NCI-H82 (cell line): ENCODE measurements around the gene RRN3.
A peak's percentile ranks its signal among the peaks of the same experiment; 100 is the strongest.
"Not testable (repeated sequence)": the region's sequence is repeated elsewhere in the genome, so short reads cannot be mapped to it uniquely, and the experiment has no call there.

ENCODE experiments used
- DNase-seq: peaks from one replicate; lab custom pipeline; 2025; lab: John Stamatoyannopoulos, UW

The RRN3 gene

DNA sequence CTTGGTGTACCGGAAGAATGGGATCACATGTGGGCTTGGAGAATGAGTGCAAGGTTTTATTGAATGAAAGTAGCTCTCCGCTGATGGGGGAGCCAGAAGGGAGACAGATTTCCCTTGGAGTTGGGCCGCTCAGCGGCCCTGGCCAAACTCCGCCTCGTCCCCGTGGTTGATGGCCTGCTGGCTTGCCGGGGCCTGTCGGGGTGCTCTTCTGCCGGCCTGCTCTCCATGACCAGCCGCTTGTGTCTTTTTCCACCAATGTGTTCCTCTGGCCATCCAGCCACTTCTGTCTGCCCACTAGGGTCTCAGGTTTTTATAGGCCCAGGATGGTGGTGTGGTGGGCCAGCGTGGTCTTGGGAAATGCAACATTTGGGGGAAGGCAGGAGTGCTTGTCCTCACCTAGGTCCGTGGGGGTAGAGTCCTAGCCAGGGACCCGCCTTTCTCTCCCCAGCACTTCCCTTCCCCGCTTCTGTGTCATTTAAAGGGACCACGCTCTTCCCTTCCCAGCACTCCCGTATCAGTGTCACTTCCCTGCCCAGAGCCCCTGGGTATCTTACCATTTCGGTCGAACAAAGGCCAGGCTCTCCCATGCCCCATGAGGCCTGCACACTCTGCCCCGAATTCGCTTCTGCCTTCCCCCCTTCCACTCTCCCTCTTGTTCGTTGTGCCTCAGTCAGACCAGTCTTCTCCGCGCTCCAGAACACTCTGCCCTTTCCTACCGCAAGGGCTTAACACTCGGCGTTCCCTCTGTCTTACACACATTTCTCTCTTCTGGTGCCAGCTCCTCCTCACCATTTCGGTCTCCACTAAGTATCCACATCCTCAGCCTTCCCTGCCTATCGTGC is 66.3 kb downstream of the RRN3 start:
- DNase-seq: not testable (repeated sequence)

DNA sequence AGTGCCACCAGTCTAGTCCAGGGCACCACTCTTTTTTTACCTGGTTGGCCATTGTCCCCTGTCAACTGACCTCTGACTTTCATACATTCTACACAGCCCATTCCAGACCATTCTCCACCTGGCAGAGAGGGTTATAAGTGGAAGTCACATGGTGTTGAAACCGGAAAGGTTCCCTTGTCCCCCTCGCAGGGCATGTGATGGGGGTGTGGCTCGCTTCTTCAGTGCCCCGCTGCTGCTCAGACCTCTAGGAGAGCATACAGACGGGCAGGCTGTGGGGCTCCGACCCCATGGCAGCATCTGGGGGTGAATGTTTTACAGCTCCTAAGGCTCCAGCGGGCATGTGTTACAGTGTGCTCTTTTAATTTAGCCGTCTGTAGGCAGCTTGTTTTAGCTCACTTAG is 67.0 kb downstream of the RRN3 start:
- DNase-seq: not testable (repeated sequence)

DNA sequence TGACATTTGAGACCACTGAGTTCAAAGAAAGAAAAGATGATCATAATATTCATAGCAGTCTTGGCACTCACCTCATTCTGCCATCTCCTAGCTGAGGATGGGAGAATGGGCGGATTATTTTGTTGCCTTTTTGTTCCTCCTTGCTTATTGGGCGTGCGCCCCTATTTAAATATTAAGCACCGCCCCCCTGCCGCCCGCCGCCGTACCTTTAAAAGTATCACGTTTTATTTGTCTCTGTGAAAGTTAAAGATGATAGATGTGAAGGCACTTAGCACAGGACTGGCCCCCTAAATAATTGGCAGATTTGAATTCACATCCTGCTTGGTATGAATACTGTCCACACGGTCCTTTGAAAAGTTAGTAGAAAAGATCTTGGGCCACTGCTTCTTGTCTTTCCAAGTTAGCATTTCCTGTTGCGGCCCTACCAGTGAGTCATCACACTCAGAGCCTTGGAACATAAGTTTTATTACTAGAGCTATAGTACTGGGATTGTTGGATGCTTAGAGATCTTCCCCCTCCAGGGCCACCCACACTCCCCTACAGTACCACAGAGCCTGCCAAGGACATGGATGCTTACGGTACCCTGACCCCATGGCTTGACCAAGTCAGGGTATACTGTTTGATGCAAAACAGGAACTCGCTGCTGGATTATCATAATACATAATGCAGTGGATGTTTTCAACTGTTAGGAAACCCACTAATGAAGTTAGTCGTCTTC is 68.7 kb downstream of the RRN3 start:
- not testable (repeated sequence) for DNase-seq

DNA sequence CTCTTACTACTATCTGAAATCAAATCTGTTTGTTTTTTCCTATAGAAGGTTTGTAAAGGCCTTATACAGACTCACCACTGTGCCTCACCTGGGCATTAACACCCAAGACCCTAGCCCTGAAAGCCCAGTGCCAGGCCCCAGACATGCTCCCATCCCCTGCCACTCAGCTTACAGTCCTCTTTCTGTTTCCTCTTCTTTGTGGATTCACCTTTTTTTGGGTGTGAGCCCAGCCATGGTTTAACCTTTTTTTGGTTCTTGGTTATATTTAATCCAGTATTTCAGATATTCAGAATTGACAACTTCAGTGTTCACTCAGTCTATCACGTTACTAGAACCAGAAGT is 69.2 kb downstream of the RRN3 start:
- DNase-seq: not testable (repeated sequence)

DNA sequence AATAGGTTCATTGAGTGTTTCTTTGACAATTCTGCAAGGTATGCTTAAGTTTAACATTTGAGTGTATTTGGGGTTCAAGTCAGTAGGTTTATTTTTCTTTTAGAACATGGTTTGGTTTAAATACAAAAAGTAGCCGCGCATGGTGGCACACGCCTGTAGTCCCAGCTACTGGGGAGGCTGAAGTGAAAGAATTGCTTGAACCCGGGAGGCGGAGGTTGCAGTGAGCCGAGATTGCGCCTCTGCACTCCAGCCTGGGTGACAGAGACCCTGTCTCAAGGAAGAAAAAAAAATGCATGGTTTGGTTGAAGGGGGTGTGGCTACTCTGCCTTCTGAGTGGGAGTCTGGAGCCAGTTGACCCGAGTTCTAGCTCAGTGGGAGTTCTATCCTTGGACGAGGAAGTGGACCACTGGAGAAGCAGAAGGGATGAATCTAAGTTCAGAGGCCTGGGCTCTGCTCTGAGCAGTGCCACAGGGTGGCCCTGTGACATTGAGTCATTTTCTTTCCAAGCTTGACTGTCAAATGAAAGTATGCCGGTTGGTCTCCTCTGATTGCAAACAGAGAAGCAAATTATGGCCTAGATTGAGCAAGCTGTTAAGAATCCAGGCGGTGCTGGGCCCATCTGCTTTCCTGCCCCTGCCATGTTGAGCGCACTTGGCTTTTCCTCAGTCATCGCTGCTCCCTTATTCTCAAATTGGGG is 70.5 kb downstream of the RRN3 start:
- DNase-seq: not testable (repeated sequence)

DNA sequence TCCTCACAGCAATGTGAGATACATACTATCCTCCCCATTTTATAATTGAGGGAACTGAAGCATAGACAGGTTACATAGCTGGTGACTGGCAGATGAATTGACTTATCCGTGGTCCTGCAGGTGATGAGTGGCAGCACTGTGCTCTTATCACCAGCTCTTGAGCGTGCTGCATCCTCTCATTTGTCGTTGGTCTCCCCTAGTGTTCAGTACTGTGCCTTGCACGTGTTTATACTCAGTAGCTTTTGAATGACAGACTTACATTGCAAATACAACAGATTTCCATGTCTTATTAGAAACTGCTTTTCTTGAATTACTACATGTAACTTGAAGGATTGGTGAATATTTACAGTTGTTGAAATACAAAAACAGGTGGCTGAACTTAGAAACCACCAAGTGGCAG is 71.9 kb downstream of the RRN3 start:
- peak; percentile 81 for DNase-seq

DNA sequence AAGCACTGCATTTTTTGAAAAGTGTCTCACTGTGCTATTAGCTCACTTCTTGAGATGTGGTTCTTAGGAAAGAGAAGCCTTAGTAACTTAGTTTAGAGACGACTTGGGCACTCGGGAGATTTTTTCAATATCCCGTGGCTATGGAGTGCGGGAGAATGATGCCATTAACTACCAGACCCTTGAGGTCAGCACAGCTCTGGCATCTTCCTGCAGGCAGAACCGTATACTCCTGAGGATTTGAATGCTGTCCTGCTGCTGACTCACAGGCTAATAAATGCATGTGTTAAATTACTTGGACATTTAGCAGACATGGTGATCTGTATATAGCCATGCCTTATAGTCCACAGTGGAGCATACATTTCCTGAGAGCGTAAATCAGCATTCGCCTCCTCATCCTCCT is 72.6 kb downstream of the RRN3 start:
- DNase-seq: not testable (repeated sequence)

DNA sequence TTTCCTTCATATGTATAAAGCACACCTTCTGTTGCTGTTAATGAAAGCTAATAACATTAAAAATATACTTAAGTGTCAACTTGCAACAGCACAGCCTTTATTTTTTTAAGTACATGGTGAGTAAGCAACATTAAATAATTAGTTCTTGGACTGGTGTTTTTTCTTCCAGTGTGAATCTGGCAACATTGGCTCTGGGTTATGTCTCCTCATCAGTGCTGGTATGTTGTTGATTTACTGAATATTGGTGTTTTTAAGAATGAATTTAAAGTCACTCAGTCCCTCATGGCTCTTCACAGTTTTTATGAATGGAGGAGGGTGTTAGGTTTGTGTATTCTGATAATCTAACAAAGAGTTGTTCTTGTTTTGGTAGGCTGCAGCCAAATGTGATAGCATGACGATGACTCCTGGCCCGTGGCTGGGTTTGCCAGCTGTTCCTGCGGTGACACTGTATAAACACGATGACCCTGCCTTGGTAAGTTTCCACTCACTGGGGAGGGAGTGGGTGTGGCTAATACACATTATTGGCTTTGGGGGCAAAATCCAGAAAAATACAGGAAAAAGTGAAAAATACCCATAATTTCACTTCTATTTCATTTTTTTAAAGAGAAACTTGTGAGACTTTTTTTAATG is 77.0 kb downstream of the RRN3 start:
- DNase-seq: not testable (repeated sequence)

DNA sequence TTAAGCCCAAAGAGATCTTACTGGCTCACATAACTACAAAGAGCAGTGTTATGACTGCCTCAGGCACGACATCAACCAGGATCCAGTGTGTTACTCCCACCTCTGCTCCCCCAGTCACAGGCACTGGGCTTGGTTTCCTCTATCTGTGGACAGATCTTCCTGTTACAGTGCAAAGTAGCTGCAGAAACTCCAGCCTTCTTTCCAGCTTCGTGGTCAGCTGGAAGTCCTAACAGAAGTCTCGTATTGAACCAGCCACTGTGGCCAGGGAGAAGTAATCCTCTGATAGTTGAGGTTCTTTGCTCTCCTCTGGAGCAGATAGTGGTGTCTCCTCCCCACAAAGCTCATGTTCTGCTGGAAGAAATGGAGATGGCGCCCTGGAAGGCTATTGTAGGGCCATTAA is 77.7 kb downstream of the RRN3 start:
- DNase-seq: not testable (repeated sequence)

DNA sequence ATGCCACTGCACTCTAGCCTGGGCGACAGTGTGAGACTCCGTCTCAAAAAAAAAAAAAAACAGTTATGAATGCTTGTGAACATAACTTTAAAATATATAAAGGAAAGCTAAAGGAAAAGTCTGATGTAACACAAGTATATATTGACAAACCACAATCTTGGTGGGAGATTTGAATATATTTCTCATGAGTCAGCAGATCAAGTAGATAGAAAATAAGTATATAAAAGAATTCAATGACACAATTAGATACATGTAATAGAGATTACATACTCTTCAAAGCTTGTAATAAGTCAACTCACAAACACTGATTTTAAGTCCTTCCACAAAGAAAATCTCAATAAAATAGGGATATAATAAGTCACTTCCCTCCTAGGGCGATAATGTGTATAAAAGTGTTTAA is 78.4 kb downstream of the RRN3 start:
- DNase-seq: not testable (repeated sequence)

DNA sequence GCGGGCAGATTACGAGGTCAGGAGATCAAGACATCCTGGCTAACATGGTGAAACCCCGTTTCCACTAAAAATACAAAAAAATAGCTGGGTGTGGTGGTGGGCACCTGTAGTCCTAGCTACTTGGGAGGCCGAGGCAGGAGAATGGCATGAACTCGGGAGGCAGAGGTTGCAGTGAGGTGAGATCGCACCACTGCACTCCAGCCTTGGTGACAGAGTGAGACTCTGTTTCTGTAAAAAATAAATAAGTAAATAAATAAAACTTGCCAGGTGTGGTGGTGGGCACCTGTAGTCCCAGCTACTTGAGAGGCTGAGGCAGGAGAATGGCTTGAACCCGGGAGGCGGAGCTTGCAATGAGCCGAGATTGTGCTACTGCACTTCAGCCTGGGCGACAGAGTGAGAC is 81.1 kb downstream of the RRN3 start:
- DNase-seq: not testable (repeated sequence)
